Heart left ventricle (tissue), 16 donors: Measurements from ENCODE around the gene XPO6. TPM values are rescaled to one million over a fixed set of nuclear protein-coding genes. Genes with fewer than 3 reads are reported as not detected.

Experiments used
- ATAC-seq, 4 donors: fragments of 200-7000 bp; cut with Tn5 transposase; one replicate each; pipeline ENCODE4 v1.9.1; 2020 to 2022; ENCODE audit warnings: moderate library complexity in 4 of 4, mild to moderate bottlenecking in 3 of 4, moderate number of reproducible peaks in 1 of 4
- DNase-seq, 5 donors: peaks; one replicate each; pipeline ENCODE4 v3.0.0-alpha.2; 2020
- H3K27ac ChIP-seq, 12 donors: fragments of 200-600 bp; sonication (generic) in 4 of 12; one replicate each; pipeline versions ENCODE4 v1.5.0 to v1.8.0; 2016 to 2022; ENCODE audit warnings: mild to moderate bottlenecking in 2 of 12
- H3K27me3 ChIP-seq, 9 donors: fragments of 200-600 bp; sonication (generic) in 2 of 9; one replicate each; pipeline versions ENCODE4 v1.5.1 to v1.8.0; 2016 to 2022; ENCODE audit warnings: mild to moderate bottlenecking in 3 of 9
- H3K36me3 ChIP-seq, 9 donors: fragments of 200-600 bp; sonication (generic) in 2 of 9; one replicate each; pipeline versions ENCODE4 v1.5.0 to v1.8.0; 2018 to 2022; ENCODE audit warnings: mild to moderate bottlenecking in 2 of 9
- H3K4me1 ChIP-seq, 12 donors: fragments of 200-600 bp; sonication (generic) in 4 of 12; one replicate each; pipeline versions ENCODE4 v1.5.0 to v1.8.0; 2016 to 2022; ENCODE audit warnings: mild to moderate bottlenecking in 3 of 12
- H3K4me3 ChIP-seq, 12 donors: fragments of 200-600 bp; sonication (generic) in 4 of 12; one replicate each; pipeline versions ENCODE4 v1.5.0 to v1.8.0; 2017 to 2022; ENCODE audit warnings: mild to moderate bottlenecking in 9 of 12, moderate library complexity in 4 of 12
- H3K9me3 ChIP-seq, 12 donors: fragments of 200-600 bp; sonication (generic) in 4 of 12; one replicate each; pipeline versions ENCODE4 v1.5.0 to v1.8.0; 2016 to 2022; ENCODE audit warnings: mild to moderate bottlenecking in 1 of 12
- POLR2A ChIP-seq, 2 donors: fragments of 450-650 bp; IDR thresholded peaks; one replicate each; pipeline ENCODE4 v1.6.1; 2017; ENCODE audit warnings: antibody characterized with exemption in 2 of 2, mild to moderate bottlenecking in 2 of 2, moderate library complexity in 2 of 2
- WGBS, 4 donors: extraction: QIAGEN DNeasy Blood & Tissue Kit in 2 of 4; methylation state at CpG; one replicate each; pipeline versions ENCODE4 v1.1.5 to v1.1.7; 2013 to 2018; 5-methylcytosine and 5-hydroxymethylcytosine counted together
- intact Hi-C, 10 donors: fragments of 100-400 bp; cut with DNase I; formaldehyde crosslinking; loops; one replicate each; pipeline versions ENCODE4 v1.11.1 to v1.14.2; 2022
- polyA plus RNA-seq, 2 donors: library from polyadenylated mRNA; stranded (reverse); fragments of 200-250 nt; gene quantifications; one replicate each; pipeline ENCODE4 v1.2.3, GENCODE V29; 2013
- total RNA-seq, 9 donors: library from RNA; depleted of rRNA in 2 of 9; stranded (reverse); fragments of >200 nt in 2 of 9; fragmentation: NEBNext Ultra II Directional in 3 of 9; extraction: Animal tissue kit (Norgen Biotek cat#: 25700) in 3 of 9; gene quantifications; one replicate each; pipeline versions ENCODE4 v1.1.0 to v1.2.4, GENCODE V29; 2016 to 2023
- TF ChIP-seq, protein P1 (sequence below), 12 donors: fragments of 200-600 bp; sonication (generic) in 4 of 12; IDR thresholded peaks; one replicate each; pipeline versions ENCODE4 v1.5.0 to v1.8.0; 2018 to 2022; ENCODE audit warnings: antibody characterized with exemption in 12 of 12, mild to moderate bottlenecking in 5 of 12
- donor health status: ischemic (EF 13 %, LVEDD 7.1; RV severe dilation, severe dysfunction).
- donor health status: healthy with polysubstance abuse.
- donor health status: DM: no; HTN: yes; CAD: no.
- donor health status: DM: no; HTN: no; CAD: no.
- donor health status: ischemic (EF 25% LVEDD 6.9; RV normal size, moderate dysfunction).
- donor health status: ischemic (EF 25% LVEDD 5.7; RV mildly dilated, moderate dysfunction).
- donor health status: healthy.
- donor health status: DM: yes; HTN: yes; CAD: no.
- donor health status: ischemic (EF 35%, LVEDD 5.7; RV mildly dilated, moderate dysfunction).
- donor health status: nonischemic (EF 11% LVEDD 7.7; RV severe dilation, severe dysfunction).
- donor health status: DM: yes; HTN: yes; CAD: no.
- donor health status: PGD.
- donor health status: ischemic (EF 29% LVEDD 5.4; RV normal size, mild dysfunction).
- donor health status: nonischemic (EF 23%, LVEDD 6.1; RV moderate dilation, normal function).

XPO6 gene
- total and polyA plus RNA-seq, 11 donors = 19.8 to 78.0 (median 33.0) TPM

GRCh38 chr16:28064706-28065249 lies 147.0 kb downstream of the XPO6 start:
- Histone ChIP-seq H3K27ac (no peak overlapping the region), H3K4me3 (no peak overlapping the region), H3K4me1 (peaks cover 0 to 14% (median 1%) of the 10 kb centered on the region in 12 donors), H3K27me3 (peaks cover 5 to 48% (median 29%) of the 10 kb centered on the region in 9 donors), H3K36me3 (no peaks in the 10 kb centered on the region), H3K9me3 (no peaks in the 10 kb centered on the region)
- TF ChIP-seq POLR2A (IDR thresholded peaks at IDR 0.05) = no peak
- TF ChIP-seq, protein P1, sequence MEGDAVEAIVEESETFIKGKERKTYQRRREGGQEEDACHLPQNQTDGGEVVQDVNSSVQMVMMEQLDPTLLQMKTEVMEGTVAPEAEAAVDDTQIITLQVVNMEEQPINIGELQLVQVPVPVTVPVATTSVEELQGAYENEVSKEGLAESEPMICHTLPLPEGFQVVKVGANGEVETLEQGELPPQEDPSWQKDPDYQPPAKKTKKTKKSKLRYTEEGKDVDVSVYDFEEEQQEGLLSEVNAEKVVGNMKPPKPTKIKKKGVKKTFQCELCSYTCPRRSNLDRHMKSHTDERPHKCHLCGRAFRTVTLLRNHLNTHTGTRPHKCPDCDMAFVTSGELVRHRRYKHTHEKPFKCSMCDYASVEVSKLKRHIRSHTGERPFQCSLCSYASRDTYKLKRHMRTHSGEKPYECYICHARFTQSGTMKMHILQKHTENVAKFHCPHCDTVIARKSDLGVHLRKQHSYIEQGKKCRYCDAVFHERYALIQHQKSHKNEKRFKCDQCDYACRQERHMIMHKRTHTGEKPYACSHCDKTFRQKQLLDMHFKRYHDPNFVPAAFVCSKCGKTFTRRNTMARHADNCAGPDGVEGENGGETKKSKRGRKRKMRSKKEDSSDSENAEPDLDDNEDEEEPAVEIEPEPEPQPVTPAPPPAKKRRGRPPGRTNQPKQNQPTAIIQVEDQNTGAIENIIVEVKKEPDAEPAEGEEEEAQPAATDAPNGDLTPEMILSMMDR (IDR thresholded peaks at IDR 0.05) = no peak
- DNase-seq = peak in 1 of 5 donors; percentile 18
- ATAC-seq = no peak
- intact Hi-C loops = loop anchor here in 7 of 10 donors (5.0 to 10.0 kb wide), 7 partner anchors 87 to 460 kb away; no protein-coding TSS in a partner anchor
- WGBS, 4 donors = 75 to 85% (median 77%) methylated on average over 15 of the region's 15 CpGs

DNA sequence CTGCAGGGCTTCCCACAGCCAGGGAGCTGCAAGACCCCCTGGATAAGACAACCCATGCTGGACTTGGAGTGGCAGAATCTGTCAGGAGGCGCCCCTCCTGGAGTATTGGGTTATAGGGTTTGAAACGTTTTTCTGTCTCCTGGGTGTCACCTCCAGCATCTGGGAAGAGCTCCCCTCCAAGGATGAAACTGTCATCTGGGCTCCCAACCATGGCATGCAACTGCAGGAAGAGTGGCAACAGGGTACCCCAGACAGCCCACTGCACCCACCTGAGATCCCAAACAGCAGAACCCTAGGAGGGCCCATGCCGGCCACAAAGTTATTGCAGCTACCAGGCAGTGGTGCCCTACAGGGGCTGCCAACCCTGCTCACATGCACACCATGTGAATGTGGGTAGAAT lies 147.6 kb downstream of the XPO6 start:
- H3K27me3 ChIP-seq = peaks cover 5 to 52% (median 29%) of the 10 kb centered on the region in 9 donors
- peak overlapping the region in 1 of 12 donors; percentile 32 for H3K4me3 ChIP-seq

GRCh38 chr16:28063591-28064061 lies 148.1 kb downstream of the XPO6 start, which contains the start of gene GSG1L:
Gene GSG1L, minus strand, starts transcription at chr16:28063714. Its CDS starts 290 bp downstream, at chr16:28063424.
- TF ChIP-seq, protein P1 (IDR thresholded peaks at IDR 0.05) = peak in 8 of 12 donors; percentile 9 to 45 (median 22)
- no peak for TF ChIP-seq POLR2A (IDR thresholded peaks at IDR 0.05)
- H3K4me1 ChIP-seq = peaks cover 0 to 14% (median 1%) of the 10 kb centered on the region in 12 donors
- H3K4me3 ChIP-seq = peak within 1 kb of the TSS in 11 of 12 donors; percentile 4 to 50 (median 36)
- H3K9me3 ChIP-seq = no peaks in the 10 kb centered on the region
- H3K27me3 ChIP-seq = peaks cover 5 to 57% (median 29%) of the 10 kb centered on the region in 9 donors
- intact Hi-C loops = loop anchor here in 7 of 10 donors (5.0 to 10.0 kb wide), 5 partner anchors 91 to 459 kb away; no protein-coding TSS in a partner anchor
- no peak within 1 kb of the TSS for H3K27ac ChIP-seq
- no peaks in the 10 kb centered on the region for H3K36me3 ChIP-seq
- DNase-seq (no peak), ATAC-seq (peak in 3 of 4 donors; percentile 55 to 70 (median 69))
- WGBS, 4 donors = 1 to 5% (median 2%) methylated on average over 13 to 54 of the region's 54 CpGs

More for the DNA sequence above, 147.6 kb downstream of the XPO6 start:
- Histone ChIP-seq H3K36me3 (no peaks in the 10 kb centered on the region), H3K4me1 (peaks cover 0 to 14% (median 1%) of the 10 kb centered on the region in 12 donors), H3K9me3 (no peaks in the 10 kb centered on the region), H3K27ac (no peak overlapping the region)
- WGBS, 4 donors = 36 to 67% (median 49%) methylated on average over 3 of the region's 3 CpGs
- ATAC-seq (no peak), DNase-seq (peak in 1 of 5 donors; percentile 18)
- TF ChIP-seq, protein P1 (IDR thresholded peaks at IDR 0.05) = no peak
- no peak for TF ChIP-seq POLR2A (IDR thresholded peaks at IDR 0.05)
- intact Hi-C loops = loop anchor here in 7 of 10 donors (5.0 to 10.0 kb wide), 5 partner anchors 92 to 459 kb away; no protein-coding TSS in a partner anchor
